ENCODE results near the gene YBEY. TPM values are rescaled to one million over a fixed set of nuclear protein-coding genes. Genes with fewer than 3 reads are reported as not detected.

YBEY gene
- total RNA-seq, 1 donor from 2014 or later, result 13.7 TPM

DNA sequence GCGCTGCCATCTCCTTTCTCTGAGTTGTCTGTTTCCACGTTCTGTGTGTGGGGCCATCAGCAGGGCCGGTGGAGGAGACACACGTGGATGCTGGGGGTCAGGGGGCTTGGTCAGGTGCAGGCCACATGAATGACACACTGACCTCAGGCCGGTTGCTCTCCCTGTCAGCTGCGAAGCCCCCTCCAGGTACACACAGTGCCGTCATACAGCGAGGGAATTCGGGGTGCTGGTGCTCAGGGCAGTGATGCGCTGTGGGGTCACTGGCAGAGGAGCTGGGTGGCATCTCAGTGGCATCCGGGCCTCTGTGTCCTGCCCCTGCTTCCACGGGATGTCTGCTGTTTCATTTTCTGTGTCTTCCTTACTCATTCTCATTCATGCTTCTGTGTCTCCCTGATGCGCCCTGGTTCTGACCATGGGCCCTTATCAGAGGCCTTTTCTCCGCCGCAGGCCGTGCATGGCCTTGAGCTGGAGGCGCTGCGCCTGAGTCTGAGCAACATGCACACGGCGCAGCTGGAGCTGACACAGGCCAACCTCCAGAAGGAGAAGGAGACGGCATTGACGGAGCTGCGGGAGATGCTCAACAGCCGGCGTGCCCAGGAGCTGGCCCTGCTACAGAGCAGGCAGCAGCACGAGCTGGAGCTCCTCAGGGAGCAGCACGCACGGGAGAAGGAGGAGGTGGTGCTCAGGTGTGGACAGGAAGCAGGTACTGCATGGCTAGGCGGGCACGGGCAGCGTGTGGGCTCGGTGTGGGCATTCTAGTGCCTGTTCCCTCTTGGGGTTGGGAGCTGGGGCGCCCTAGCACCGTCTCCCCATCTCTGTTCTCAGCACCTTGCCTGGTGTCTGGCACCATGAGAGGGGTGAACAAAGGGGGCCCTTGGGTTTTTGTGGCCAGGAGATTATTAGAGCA lies 60.4 kb downstream of the YBEY start:
- no peak for TF ChIP-seq CTCF (IDR thresholded peaks at IDR 0.05)
- Mint-ChIP-seq H3K4me1 (no peaks in the 10 kb centered on the region), H3K27ac (no peak overlapping the region), H3K36me3 (ENCODE audit: low read depth) (peaks cover 75% of the 10 kb centered on the region), H3K9me3 (no peaks in the 10 kb centered on the region), H3K4me3 (no peak overlapping the region), H3K27me3 (no peaks in the 10 kb centered on the region)
- DNase-seq, result no peak
- intact Hi-C loops (cut with micrococcal nuclease), result no loop called here
- ChIA-PET CTCF (no interaction called here), POLR2A (no interaction called here)
- no peak for ATAC-seq (ENCODE audit: low read depth)

DNA sequence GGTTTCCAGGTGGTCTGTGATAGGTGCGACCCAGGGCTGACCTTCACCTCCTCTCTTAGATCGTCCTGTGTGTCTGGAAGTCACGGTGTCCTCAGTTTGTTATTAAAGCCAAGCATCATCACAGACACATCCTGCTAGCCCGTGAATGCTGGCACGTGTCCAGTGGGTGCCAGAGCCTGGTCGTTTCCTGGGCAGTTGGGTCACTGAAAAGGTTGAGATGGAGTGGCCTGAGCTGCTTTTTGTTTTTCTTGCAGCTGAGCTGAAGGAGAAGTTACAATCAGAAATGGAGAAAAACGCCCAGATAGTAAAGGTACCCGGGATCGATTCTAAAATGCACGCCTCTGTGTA lies 61.0 kb downstream of the YBEY start:
- CTCF ChIA-PET, result no interaction called here
- POLR2A ChIA-PET, result no interaction called here
- Mint-ChIP-seq H3K27me3 (no peaks in the 10 kb centered on the region), H3K4me1 (no peaks in the 10 kb centered on the region), H3K36me3 (ENCODE audit: low read depth) (peaks cover 81% of the 10 kb centered on the region), H3K4me3 (no peak overlapping the region), H3K9me3 (no peaks in the 10 kb centered on the region), H3K27ac (no peak overlapping the region)
- intact Hi-C loops (cut with micrococcal nuclease), result no loop called here
- ATAC-seq (ENCODE audit: low read depth) (no peak), DNase-seq (no peak)
- no peak for TF ChIP-seq CTCF (IDR thresholded peaks at IDR 0.05)

Other genes with a start within 250 kb of the YBEY start
- gene COL6A2, start 188.2 kb upstream of the YBEY start, total RNA-seq, result 0.40 and 1.4 TPM in 2 replicates
- gene FTCD, start 130.8 kb upstream of the YBEY start, total RNA-seq, result 0.69 and 0.73 TPM in 2 replicates
- 7.5 and 7.9 TPM in 2 replicates for gene SPATC1L, start 101.9 kb upstream of the YBEY start, total RNA-seq
- gene LSS, start 57.6 kb upstream of the YBEY start, total RNA-seq, result 76.3 and 99.0 TPM in 2 replicates
- gene MCM3AP, start 731 bp upstream of the YBEY start, total RNA-seq, result 136 and 147 TPM in 2 replicates
- 4.7 TPM in 2 replicates for gene C21orf58, start 37.5 kb downstream of the YBEY start, total RNA-seq
- 39.7 and 40.9 TPM in 2 replicates for gene PCNT, start 37.8 kb downstream of the YBEY start, total RNA-seq
- gene DIP2A, start 172.5 kb downstream of the YBEY start, total RNA-seq, result 28.2 and 32.1 TPM in 2 replicates